Astrocyte (in vitro differentiated cells and primary cell): Measurements from ENCODE around the gene FUT7. TPM values are rescaled to one million over a fixed set of nuclear protein-coding genes. Genes with fewer than 3 reads are reported as not detected.

Experiments
- DNase-seq: peaks from one replicate; pipeline ENCODE4 v3.0.0-alpha.2; 2010; ENCODE audit warnings: low read depth
- FAIRE-seq: peaks from 2 replicates; lab custom pipeline; 2011; peaks lifted over from hg19 to GRCh38; lab: Jason Lieb, UNC
- H2AFZ ChIP-seq: 2 replicates; pipeline ENCODE4 v1.6.0; 2012; ENCODE audit warnings: low read depth, low read length, inconsistent platforms
- H3K27ac ChIP-seq: 2 replicates; pipeline ENCODE4 v1.5.1; 2011; ENCODE audit warnings: low read depth, low read length, inconsistent platforms
- H3K27me3 ChIP-seq: 2 replicates; pipeline ENCODE4 v1.6.0; 2011; ENCODE audit warnings: low read length, inconsistent platforms; ENCODE audit not compliant: insufficient read depth
- H3K36me3 ChIP-seq: 2 replicates; pipeline ENCODE4 v1.5.1; 2011; ENCODE audit warnings: low read length, inconsistent platforms; ENCODE audit not compliant: insufficient read depth
- H3K4me1 ChIP-seq: 2 replicates; pipeline ENCODE4 v1.5.1; 2011; ENCODE audit warnings: low read length, inconsistent platforms; ENCODE audit not compliant: insufficient read depth
- H3K4me2 ChIP-seq: 2 replicates; pipeline ENCODE4 v1.6.0; 2012; ENCODE audit warnings: low read length, inconsistent platforms
- H3K4me3 ChIP-seq: 2 replicates; pipeline ENCODE4 v1.5.1; 2011; ENCODE audit warnings: low read depth, mild to moderate bottlenecking, low read length, inconsistent platforms; ENCODE audit not compliant: insufficient read depth
- H3K79me2 ChIP-seq: 2 replicates; pipeline ENCODE4 v1.6.0; 2012; ENCODE audit warnings: mild to moderate bottlenecking, low read length, inconsistent platforms; ENCODE audit not compliant: insufficient read depth
- H3K9ac ChIP-seq: 2 replicates; pipeline ENCODE4 v1.6.0; 2012; ENCODE audit warnings: mild to moderate bottlenecking, low read length, inconsistent platforms
- H3K9me3 ChIP-seq: 2 replicates; pipeline ENCODE4 v1.5.1; 2012; ENCODE audit warnings: low read depth, mild to moderate bottlenecking, low read length, inconsistent platforms; ENCODE audit not compliant: insufficient read depth
- H4K20me1 ChIP-seq: 2 replicates; pipeline ENCODE4 v1.6.0; 2012; ENCODE audit warnings: low read length, inconsistent platforms; ENCODE audit not compliant: insufficient read depth
- H3K27ac Mint-ChIP-seq: one replicate; pipeline ENCODE4 v1.8.0; 2021; ENCODE audit warnings: mild to moderate bottlenecking, mixed read lengths; ENCODE audit not compliant: unreplicated experiment
- H3K27me3 Mint-ChIP-seq: one replicate; pipeline ENCODE4 v1.8.0; 2021; ENCODE audit warnings: low read depth, mixed read lengths; ENCODE audit not compliant: unreplicated experiment
- H3K36me3 Mint-ChIP-seq: one replicate; pipeline ENCODE4 v1.8.0; 2021; ENCODE audit warnings: low read depth, mixed read lengths; ENCODE audit not compliant: unreplicated experiment
- H3K4me1 Mint-ChIP-seq: one replicate; pipeline ENCODE4 v1.8.0; 2021; ENCODE audit warnings: low read depth, mixed read lengths; ENCODE audit not compliant: unreplicated experiment
- H3K4me3 Mint-ChIP-seq: one replicate; pipeline ENCODE4 v1.8.0; 2021; ENCODE audit warnings: mild to moderate bottlenecking, moderate library complexity, mixed read lengths; ENCODE audit not compliant: unreplicated experiment
- H3K9me3 Mint-ChIP-seq: one replicate; pipeline ENCODE4 v1.8.0; 2021; ENCODE audit warnings: mild to moderate bottlenecking, mixed read lengths; ENCODE audit not compliant: unreplicated experiment
- EZH2 ChIP-seq: IDR thresholded peaks from 2 replicates; pipeline ENCODE4 v1.6.1; 2012; ENCODE audit warnings: mild to moderate bottlenecking, low read length, inconsistent platforms; ENCODE audit not compliant: insufficient read depth
- total RNA-seq: library from RNA; stranded (reverse); gene quantifications from 2 replicates; pipeline ENCODE4 v1.2.1, GENCODE V29; 2021
- TF ChIP-seq, protein P1 (sequence below): IDR thresholded peaks from 2 replicates; pipeline ENCODE4 v1.5.1; 2011; ENCODE audit warnings: low read depth, mild to moderate bottlenecking, inconsistent platforms, low read length, moderate library complexity; ENCODE audit not compliant: insufficient read depth

The FUT7 gene
- total RNA-seq, 1 donor from 2014 or later = not detected

DNA sequence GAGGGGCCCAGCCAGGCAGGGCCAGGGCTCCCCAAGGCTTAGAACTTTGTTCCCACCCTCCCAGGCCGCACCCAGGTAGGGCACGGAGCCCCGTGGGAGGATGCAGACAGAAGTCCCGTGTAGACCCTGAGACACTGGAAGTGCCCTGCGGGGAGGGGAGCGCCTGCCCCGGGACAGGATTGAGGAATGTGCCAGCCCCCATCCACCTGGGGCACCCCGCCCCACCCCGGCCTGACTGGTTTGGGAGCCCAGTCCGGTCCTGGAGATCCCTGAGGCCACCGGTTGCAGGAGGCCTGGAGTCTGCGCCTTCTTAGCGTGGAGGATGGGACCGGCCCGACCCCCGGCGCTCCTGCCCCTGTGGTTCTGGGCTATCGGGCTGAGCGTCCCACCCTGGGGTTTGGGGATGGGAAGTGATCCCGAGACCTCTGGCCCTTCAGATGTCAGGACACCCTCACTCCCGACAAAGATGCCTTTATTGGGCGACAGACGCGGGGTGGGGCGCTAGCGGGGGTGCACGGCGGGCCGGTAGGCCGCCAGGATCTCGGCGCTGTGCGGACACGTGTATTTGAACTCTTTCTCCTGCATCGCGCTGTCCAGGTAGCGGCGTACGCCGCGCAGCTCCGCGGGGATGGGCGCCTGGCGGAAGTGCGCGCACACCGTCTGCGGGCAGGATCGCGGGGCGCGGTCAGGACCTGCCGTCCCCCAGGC is 37.6 kb downstream of the FUT7 start:
- Histone ChIP-seq H3K4me1 (peaks cover 40% of the 10 kb centered on the region), H3K4me3 (no peak overlapping the region), H3K36me3 (no peaks in the 10 kb centered on the region), H3K9me3 (peaks cover 6% of the 10 kb centered on the region), H3K9ac (no peak overlapping the region), H3K27ac (no peak overlapping the region), H4K20me1 (peaks cover 12% of the 10 kb centered on the region), H3K79me2 (peaks cover 13% of the 10 kb centered on the region), H3K4me2 (no peak overlapping the region), H3K27me3 (no peaks in the 10 kb centered on the region), H2AFZ (no peak overlapping the region)
- Mint-ChIP-seq H3K27me3 (peaks cover 17% of the 10 kb centered on the region), H3K27ac (no peak overlapping the region), H3K4me3 (peak overlapping the region; percentile 82), H3K36me3 (peaks cover 3% of the 10 kb centered on the region), H3K4me1 (peaks cover 3% of the 10 kb centered on the region), H3K9me3 (peaks cover 5% of the 10 kb centered on the region)
- DNase-seq (no peak), FAIRE-seq (no peak)
- no peak for TF ChIP-seq EZH2
- TF ChIP-seq, protein P1, sequence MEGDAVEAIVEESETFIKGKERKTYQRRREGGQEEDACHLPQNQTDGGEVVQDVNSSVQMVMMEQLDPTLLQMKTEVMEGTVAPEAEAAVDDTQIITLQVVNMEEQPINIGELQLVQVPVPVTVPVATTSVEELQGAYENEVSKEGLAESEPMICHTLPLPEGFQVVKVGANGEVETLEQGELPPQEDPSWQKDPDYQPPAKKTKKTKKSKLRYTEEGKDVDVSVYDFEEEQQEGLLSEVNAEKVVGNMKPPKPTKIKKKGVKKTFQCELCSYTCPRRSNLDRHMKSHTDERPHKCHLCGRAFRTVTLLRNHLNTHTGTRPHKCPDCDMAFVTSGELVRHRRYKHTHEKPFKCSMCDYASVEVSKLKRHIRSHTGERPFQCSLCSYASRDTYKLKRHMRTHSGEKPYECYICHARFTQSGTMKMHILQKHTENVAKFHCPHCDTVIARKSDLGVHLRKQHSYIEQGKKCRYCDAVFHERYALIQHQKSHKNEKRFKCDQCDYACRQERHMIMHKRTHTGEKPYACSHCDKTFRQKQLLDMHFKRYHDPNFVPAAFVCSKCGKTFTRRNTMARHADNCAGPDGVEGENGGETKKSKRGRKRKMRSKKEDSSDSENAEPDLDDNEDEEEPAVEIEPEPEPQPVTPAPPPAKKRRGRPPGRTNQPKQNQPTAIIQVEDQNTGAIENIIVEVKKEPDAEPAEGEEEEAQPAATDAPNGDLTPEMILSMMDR = no peak

DNA sequence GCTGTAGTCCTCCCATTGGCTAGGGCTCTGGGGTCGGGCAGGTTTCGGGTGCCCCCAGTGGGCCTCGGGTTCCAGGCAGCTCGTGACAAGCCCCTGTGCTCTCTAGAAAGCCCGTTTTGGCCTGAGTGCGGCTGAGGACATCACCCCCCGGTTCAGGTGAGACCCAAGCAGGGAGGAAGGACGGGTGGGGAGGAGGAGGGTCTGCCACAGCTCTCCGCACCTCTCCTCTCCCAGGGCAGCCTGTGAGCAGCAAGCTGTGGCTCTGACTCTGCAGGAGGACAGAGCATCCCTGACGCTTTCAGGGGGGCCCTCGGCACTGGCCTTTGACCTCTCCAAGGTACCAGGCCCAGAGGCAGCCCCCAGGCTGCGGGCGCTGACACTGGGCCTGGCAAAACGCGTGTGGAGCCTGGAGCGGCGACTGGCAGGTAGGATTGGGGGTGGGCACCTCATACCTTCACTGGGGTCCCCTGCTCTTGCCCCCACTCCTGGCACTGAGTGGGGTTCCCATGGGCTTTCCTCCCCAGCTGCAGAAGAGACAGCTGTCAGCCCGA is 39.0 kb downstream of the FUT7 start:
- Mint-ChIP-seq H3K4me1 (no peaks in the 10 kb centered on the region), H3K27me3 (peaks cover 26% of the 10 kb centered on the region), H3K36me3 (peaks cover 3% of the 10 kb centered on the region), H3K4me3 (peak overlapping the region; percentile 82), H3K27ac (no peak overlapping the region), H3K9me3 (peaks cover 5% of the 10 kb centered on the region)
- no peak for TF ChIP-seq EZH2
- TF ChIP-seq, protein P1 = no peak
- H3K9ac ChIP-seq = peak overlapping the region; percentile 75
- H3K4me1 ChIP-seq = peaks cover 36% of the 10 kb centered on the region
- H2AFZ ChIP-seq = peak overlapping the region; percentile 79
- H3K4me3 ChIP-seq = peak overlapping the region; percentile 76
- H3K27ac ChIP-seq = no peak overlapping the region
- no peaks in the 10 kb centered on the region for H3K36me3 ChIP-seq
- H3K9me3 ChIP-seq = peaks cover 6% of the 10 kb centered on the region
- DNase-seq (no peak), FAIRE-seq (no peak)
- H3K4me2 ChIP-seq = peak overlapping the region; percentile 97
- H3K79me2 ChIP-seq = peaks cover 13% of the 10 kb centered on the region
- H4K20me1 ChIP-seq = peaks cover 12% of the 10 kb centered on the region
- H3K27me3 ChIP-seq = no peaks in the 10 kb centered on the region
